ENCODE results near the gene NXT1.
A peak's percentile ranks its signal among the peaks of the same experiment; 100 is the strongest.

NXT1 gene

GRCh38 chr20:23361476-23362391 is 11.1 kb downstream of the NXT1 start, which contains the start of gene GZF1:
Gene GZF1, plus strand, starts transcription at chr20:23362182. Its CDS starts 2,202 bp downstream, at chr20:23364384.
- DNase-seq, result peak; percentile 91

- DNase-seq, result no peak
Measured at GRCh38 chr20:23362392-23363256, 12.0 kb downstream of the NXT1 start.

DNA sequence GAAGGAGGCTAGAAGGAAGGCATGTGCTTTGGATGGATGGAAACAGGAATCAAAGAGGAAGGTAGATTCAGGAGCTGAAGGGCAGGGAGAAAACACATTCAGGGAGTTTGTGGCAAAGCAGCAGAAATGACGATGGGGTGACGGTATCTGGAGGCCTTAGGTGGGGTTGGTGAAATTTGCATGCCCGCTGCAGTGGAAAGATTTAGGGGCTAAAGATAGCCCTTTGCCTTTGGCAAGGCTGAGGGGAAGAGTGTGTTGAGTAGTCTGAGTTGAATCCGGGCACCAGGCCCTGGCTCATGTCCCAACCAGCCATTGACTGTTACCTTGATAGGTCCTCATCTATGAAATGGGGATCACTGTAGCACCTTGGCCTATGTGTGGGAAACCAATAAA is 12.7 kb downstream of the NXT1 start:
- no peak for DNase-seq

- no peak for DNase-seq
Measured at GRCh38 chr20:23365390-23366165, 15.0 kb downstream of the NXT1 start.

DNA sequence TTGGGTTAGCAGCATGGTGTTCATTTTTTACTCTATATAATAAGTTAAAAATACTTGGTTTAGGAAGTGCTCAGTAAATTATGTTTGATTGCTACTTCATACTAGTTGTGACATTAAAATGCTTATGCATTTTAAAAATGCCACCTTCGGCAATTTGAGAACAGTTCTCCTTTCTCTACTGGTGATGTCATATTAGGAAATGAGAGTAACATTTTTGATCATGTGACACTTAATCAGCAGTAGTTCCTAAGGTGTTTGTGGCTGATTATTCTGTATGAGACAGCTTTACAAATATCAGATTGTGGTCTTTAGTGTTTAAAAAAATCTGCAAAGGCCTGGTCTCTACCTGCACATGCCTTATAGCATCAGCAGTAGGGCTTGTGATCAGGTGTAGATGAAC is 15.8 kb downstream of the NXT1 start:
- DNase-seq, result no peak

DNA sequence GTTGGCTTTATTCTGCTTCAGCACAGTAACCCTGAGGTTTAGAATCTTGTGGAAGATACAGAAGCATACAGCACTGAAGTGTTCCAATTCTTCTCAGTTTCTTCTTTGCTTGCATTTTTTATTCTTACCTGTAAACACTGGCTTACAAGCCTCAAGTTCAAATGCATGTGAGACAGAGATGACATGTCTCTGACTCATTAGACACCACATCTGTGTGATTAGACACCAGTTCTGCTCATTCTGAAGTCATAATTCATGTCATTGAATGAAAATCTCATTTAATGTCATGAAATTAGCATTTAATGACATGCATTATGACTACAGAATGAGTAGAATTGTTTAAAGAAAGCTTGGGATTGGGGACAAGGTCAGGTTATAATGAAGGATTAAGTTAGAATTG is 17.2 kb downstream of the NXT1 start:
- no peak for DNase-seq

- no peak for DNase-seq
Measured at GRCh38 chr20:23368316-23369071, 17.9 kb downstream of the NXT1 start.

DNA sequence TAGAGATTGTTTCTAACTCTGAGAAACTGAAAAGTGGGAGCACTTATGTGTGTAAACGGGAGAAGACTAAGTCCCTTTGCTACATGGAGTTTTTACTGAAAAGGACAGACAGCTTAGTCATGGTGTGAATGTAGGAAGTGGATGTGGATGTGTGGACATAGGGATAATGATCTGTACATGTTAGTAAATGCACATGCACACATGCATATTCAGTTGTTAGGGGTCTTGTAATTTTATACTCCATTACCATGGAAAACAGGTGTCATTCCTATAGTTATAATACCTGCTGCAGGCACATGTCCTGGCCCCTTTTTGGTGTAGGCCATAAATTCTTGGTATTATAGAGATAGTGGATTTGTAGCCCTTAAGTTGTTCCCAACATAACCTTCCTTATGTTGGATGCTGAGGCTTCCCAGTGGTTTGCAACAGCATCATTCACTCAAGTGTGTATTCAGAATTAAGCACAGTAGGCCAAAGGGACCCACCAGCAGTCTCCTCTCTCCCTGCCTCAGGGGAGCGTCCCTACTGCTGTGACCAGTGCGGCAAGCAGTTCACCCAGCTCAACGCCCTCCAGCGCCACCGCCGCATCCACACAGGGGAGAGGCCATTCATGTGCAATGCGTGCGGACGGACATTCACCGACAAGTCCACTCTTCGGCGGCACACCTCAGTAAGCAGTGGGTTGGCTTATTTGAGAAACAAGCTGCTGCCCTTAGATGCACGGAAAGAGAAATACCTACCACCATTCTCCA is 18.7 kb downstream of the NXT1 start:
- no peak for DNase-seq

DNA sequence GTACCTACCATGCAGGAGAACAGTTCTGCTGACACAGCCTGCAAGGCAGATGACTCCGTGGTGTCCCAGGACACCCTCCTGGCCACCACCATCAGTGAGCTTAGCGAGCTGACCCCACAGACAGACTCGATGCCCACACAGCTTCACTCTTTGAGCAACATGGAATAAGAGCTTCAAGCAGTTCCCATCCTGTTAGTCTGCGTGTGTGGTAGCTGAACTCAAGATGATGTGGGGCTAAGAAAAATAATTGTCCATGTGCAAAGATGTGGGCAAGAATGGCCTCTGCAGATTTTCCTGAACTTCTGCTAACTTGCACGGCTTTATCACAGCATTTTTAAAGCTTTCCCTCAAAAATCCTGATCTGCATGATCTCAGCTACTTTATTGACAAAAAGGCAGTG is 19.7 kb downstream of the NXT1 start:
- no peak for DNase-seq

DNA sequence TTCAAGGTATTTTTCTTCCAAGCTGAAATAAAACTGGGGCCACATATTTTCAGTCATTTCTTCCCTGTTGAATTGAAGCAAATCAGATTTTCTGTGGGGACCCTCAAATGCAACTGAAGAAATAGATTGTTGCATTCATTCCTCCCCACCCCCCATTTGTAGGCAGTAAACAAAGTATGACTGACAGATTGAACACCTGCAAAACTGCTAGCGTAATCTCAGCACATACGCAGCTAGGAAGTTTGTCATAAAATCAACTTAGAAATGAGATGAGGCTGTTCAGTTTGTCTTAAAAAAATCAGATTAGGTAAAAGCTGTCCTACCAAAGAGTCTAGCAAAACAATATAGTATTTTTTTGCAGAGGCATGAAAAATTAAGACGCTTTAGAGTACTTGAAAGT is 20.3 kb downstream of the NXT1 start:
- DNase-seq, result no peak

- no peak for DNase-seq
Measured at GRCh38 chr20:23371496-23371895, 20.9 kb downstream of the NXT1 start.

DNA sequence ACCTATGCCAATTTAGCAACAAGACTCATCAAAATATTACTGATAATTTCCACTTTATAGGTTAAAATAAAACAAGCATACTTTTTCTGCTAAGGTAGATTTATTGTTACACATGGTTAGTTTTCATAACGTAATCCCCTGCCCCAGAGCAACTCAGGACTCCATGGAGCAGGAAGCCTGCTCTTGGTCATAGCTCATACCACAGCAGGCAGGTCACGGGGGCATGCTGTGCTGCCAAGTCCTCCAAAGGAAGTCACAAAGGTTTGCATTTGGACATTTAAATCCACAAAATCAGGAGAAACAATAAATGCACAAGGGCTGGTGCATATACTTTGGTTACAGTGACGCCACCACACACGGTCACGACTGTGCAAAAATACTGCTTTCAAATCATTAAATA is 23.9 kb downstream of the NXT1 start:
- no peak for DNase-seq

DNA sequence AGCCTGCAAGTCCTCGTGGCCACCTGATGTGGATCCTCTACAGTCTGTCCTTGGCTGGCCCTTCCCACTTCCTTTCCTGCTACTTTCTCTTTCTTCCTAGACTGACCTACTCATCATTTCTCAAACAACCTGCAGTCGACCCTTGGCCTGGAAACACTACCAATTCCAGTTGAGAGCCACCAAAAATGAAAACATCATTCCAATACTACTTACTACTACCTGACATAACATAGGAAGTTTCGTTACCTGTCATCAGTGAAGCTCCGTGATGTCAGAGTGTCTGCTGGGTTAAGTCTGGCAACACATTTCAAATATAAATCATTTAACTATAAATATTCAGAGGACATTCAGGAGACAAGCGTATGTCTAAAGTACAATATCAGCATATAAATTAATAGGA is 25.2 kb downstream of the NXT1 start:
- DNase-seq, result no peak

DNA sequence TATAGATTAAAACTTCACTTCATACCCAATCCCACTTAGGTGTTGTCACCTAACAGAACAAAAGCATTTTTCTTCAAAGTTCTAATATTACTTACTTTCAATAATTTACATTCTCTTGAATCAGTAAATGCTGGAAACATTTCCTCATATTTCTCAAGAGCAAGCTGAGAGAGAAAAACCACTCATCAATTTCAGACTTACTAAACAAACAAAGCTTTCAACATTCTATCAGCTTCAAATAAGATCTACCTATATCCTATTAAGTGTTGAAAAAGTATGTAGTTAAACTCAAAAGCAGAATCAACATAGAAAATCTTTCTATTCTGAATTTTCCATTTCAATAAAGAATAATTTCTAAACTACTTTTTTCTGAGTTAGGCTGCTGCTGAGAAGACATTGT is 29.2 kb downstream of the NXT1 start:
- no peak for DNase-seq

DNA sequence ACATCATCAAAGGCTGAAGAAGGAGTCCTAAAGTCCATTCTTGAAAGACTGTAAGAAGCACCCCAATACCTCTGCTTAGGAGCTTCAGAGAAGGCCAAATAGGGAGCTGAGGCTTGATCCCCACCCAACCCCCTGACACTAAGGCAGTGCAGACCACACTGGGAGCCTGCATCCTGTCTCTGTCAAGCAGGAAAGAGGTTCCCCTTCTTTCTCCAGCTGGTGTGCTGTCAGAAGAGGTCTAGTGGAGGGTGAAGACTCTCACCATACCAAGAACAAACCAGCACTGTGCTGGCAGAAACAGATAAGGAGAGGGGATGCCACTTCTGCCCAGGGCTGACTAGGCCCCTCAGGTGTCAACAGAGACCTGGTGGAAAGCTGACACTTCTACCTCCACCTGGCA is 31.3 kb downstream of the NXT1 start:
- no peak for DNase-seq

DNA sequence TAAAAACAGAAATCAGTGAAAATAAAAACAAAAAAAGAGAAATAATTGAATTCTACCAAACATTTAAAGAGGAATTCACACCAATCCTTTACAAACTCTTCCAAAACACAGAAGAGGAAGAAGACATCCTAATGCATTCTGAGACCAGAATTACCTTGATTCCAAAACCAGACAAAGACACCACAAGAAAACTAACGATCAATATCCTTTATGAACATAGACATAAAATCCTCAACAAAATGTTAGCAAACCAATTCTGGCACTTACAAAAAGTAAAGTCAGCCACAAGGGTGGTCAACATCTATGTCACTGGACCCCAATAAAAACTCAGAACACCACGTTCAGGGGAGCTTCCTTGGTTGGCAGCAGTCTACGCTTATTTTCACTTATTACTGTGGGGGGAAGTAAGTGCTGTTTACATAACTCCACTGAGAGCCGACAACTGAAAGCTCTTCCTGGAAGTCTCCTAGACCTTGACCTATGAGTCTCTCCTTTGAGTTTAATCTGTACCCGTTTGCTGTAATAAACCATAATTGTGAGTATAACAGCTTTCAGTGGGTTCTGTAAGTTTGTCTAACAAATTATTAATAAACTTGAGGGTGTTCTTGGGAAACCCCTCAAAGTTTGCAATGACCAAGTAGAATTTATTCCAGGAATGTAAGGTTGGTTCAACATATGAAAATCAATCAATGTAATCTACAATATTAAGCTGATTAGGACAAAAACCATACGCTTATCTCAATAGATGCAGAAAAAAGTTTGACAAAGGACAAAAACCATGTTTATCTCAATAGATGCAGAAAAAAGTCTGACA is 35.9 kb downstream of the NXT1 start:
- DNase-seq, result no peak

DNA sequence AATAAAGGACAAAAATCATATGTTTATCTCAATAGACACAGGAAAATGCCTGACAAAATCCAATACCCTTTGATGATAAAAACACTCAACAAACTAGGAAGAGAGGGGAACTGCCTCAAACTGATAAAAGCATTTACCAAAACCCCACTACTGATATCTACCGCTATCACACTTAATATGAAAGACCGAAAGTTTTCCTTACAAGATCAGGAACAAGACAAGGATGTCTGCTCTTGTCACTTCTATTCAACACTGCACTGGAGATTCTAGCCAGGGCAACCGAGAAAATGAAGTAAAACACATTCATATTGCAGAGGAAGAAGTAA is 36.5 kb downstream of the NXT1 start:
- no peak for DNase-seq

GRCh38 chr20:23390091-23390774 is 39.6 kb downstream of the NXT1 start:
- no peak for DNase-seq

DNA sequence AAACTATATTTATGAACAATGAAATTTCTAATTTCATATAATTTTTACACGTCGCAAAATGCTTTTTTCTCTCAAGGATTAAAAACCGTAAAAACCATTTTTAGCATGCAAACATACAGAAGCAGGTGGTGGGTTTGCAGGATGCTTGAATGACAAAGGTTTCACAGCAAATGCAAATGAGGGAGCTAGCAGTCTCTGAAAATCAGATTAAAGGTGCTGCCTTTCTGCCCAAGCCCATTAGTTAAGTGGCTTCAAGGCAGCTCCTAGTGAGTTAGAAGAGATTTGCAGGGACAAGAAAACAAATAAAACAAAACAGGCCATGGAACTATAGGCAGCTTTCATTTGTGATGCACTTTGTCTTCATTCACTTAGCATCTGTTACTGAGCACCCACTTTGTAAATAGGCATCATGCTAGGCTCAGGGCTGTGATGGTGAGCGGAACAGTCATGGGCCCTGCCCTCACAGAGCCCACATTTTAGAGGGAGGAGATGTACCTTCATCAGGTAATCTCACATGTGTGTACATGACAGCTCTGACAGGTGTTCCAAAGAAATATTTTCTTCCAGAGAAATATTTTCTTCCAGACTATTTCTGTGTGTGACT is 41.2 kb downstream of the NXT1 start:
- DNase-seq, result no peak
